GM19043 (cell line): ENCODE data around the gene KHDC3L.

Experiments used
- ATAC-seq: cut with Tn5 transposase; IDR thresholded peaks from one replicate; pipeline ENCODE4 v1.9.1; 2021; ENCODE audit warnings: low read depth; ENCODE audit not compliant: unreplicated experiment

Gene KHDC3L, protein sequence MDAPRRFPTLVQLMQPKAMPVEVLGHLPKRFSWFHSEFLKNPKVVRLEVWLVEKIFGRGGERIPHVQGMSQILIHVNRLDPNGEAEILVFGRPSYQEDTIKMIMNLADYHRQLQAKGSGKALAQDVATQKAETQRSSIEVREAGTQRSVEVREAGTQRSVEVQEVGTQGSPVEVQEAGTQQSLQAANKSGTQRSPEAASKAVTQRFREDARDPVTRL

DNA sequence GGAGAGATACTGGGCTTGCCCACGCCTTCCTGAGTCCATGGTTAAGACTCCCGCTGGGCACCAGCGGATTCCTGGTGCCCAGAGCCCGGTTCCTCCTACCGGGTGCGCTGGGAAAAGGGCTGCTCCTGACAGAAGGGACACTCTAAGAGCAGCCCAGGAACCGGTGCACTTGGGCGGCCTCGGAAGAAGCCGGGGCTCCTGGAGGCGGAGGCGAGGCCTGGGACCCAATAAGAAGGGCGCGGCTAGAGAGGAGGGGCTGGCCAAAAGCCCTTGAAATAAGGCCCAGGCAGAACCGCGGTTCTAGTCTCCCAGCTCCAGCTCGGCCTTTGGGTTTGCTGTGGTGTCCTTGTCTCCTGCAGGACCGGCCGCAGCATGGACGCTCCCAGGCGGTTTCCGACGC lies at the start of gene KHDC3L:
KHDC3L (plus strand) TSS at position 301 of the 400 bp plus-strand sequence; CDS start at position 373, 72 bp downstream.
- no peak for ATAC-seq

GRCh38 chr6:73314577-73315492 lies 47.6 kb upstream of the KHDC3L start:
- no peak for ATAC-seq

GRCh38 chr6:73323323-73323722 lies 39.1 kb upstream of the KHDC3L start:
- no peak for ATAC-seq

GRCh38 chr6:73325656-73326055 lies 36.8 kb upstream of the KHDC3L start:
- no peak for ATAC-seq

DNA sequence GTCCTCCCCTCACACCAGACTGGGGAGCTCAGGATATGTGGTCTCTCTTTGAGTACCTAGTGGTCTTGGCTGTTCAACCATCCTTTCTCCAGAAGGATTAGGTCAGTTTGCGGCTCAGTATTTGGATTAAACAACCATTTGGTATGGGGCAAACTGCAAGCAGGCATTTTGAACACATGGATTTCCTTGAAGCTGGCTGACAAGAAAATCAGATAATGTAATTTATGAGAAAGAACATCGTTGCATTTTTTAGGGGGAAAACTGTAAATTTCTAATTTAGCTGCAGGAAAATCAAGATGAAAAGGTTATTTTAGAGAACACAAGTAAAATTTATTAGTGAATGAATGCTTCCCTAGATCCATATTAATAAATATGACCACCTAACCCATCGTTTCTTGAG lies 33.7 kb upstream of the KHDC3L start:
- no peak for ATAC-seq

GRCh38 chr6:73329201-73329600 lies 33.3 kb upstream of the KHDC3L start:
- no peak for ATAC-seq

DNA sequence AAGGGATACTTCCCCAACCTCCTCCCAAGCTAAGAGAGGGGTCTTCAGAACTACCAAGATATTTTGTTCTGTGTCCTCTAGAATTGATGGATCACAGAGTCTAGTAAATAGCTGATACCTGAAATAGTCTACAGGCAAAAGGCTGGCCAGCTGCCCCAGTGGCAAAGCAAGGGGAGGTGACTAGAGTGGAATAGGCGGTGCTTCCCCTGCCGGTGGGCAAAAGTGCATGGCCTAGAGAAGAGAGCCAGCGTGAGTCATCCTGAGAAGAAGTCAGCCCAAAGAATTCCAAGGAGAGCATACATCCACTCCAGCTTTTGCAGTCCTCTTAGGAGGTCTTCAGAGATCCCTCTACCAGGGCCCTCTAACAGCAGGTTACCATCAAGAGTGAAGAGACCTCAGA lies 23.1 kb upstream of the KHDC3L start:
- ATAC-seq, result no peak

GRCh38 chr6:73340048-73340447 lies 22.4 kb upstream of the KHDC3L start:
- ATAC-seq, result no peak

GRCh38 chr6:73341335-73341734 lies 21.1 kb upstream of the KHDC3L start:
- ATAC-seq, result no peak

DNA sequence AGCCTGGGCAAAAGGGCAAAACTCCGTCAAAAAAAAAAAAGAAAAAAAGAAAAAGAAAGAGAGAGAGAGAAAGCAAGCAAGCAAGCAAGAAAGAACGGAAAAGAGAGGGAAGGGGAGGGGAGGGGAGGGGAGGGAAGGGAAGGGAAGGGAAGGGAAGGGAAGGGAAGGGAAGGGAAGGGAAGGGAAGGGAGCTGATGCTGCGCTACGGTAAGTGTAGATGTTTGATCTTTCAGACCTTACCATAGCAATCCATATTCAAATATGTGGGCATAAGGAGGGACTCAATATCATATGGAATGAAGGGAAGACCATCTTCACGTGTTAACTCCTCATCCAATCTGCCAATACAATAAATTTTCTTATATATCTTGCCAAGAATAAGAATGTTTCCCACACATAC lies 20.3 kb upstream of the KHDC3L start:
- no peak for ATAC-seq

- ATAC-seq, result no peak
Observed at GRCh38 chr6:73343164-73343563, 19.3 kb upstream of the KHDC3L start.

DNA sequence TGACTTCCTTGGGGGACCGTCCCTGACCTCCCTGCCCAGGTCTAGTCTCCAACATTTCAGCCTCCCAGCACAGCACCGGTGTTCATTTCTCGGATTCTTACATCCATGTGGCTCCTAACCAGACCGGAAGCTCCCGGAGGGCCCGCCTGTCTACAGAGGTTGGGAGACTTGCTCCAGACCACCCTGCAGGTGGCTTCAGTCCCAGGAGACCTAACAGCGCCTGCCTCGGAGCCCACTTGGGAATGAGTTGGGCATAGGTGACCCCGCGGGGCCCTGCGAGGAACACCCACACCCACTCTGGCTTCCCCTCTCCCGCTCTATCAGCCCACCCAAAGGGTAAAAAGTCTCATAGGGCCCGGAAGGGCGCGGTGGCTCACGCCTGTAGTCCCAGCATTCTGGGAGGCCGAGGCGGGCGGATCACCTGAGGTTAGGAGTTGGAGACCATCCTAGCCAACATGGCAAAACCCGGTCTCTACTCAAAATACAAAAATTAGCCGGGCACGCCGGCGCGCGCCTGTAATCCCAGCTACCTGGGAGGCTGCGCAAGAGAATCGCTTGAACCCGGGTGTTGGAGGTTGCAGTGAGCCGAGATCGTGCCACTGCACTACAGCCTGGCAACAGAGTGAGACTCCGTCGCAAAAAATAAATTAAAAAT lies 13.8 kb upstream of the KHDC3L start:
- ATAC-seq, result no peak

DNA sequence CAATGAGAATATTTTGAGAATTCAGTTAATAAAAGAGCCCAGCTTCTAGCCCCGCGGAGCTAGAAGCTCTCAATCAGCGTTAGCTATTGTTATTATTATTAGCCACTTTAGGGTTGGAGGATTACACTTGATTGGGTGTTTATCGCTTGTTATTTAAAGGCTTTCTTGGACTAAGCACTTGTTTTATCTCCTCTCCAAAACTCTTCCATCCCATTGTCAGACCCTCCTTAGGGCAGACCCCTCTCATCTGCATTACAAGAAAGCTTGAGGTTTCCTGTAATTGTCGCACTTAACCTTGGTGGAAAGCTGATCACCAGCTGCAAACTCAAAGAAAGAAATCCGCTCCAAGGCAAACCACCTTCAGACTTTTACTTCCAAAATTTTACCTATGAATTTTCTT lies 13.1 kb upstream of the KHDC3L start:
- ATAC-seq, result no peak

- ATAC-seq, result no peak
Observed at GRCh38 chr6:73353636-73354593, 8.5 kb upstream of the KHDC3L start, which contains the start of gene DPPA5. TSS of gene DPPA5 (minus strand) at chr6:73354276. CDS start at chr6:73354225, 51 bp downstream.

- ATAC-seq, result no peak
Observed at GRCh38 chr6:73362869-73363536, 545 bp downstream of the KHDC3L start.

DNA sequence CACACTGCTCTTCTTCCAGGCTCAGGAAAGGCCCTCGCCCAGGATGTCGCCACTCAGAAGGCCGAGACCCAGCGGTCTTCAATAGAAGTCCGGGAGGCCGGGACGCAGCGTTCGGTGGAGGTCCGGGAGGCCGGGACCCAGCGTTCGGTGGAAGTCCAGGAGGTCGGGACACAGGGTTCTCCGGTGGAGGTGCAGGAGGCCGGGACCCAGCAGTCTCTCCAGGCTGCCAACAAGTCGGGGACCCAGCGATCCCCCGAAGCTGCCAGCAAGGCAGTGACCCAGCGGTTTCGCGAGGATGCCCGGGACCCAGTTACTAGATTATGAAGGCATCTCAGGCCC lies 1.0 kb downstream of the KHDC3L start:
- no peak for ATAC-seq

DNA sequence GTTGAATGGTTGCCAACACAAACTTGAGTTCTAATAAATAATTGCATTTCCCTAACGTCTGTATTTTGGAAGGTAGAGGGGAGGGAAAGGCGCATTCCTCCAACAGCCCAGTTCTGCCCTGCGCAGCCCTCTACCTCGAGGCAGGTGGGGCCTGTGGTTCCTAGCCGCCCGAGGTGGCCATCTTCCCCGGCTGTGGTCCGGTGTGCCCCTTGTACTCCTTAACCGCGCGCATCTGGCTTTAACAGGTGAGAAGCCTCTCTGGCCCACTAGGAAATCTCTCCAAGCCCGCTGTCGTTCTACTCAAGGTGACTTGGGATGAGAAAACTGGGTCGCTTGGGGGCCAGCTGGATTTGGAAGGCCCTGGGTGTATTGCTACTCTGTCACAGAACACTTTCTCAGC lies 1.7 kb downstream of the KHDC3L start:
- ATAC-seq, result no peak

- no peak for ATAC-seq
Observed at GRCh38 chr6:73364549-73364948, 2.1 kb downstream of the KHDC3L start.

DNA sequence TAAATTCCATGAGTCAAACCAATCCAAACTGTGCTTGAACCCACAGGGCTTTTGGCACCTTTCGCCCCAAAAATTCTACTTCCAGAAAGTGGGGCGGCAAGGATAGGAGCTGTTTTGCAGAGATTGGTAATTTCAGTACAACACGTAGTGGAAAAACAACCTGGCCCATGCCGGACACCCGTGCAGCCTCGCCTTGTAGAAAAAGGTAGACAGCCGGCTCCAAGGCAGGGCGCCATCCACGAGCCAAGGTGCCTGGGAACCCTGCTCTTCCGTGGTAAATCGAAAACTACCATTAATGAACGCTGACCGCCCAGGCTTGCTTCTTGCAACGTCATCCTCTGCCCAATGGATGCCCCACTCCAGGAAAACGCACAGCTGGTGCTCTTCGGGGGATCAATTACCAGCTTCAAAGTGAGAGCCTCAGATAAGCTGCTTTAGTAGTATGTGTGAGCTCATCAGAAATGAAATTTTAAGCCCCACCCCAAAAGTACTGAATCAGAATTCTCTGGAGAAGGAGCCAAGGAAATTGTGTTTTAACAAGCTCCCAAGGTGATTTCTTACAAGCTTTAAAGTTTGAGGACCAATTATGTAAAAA lies 5.4 kb downstream of the KHDC3L start:
- ATAC-seq, result no peak
